C4-2B (cell line): Measurements from ENCODE around the gene ADPRS.

Experiments
- H3K27ac ChIP-seq: fragments of 450-650 bp; 2 replicates; pipeline ENCODE4 v1.5.1; 2017
- CTCF ChIP-seq: fragments of 450-650 bp; conservative IDR thresholded peaks from 2 replicates; pipeline ENCODE4 v1.5.1; 2017; ENCODE audit warnings: mild to moderate bottlenecking
- ZFX ChIP-seq: fragments of 450-650 bp; IDR thresholded peaks from 2 replicates; pipeline ENCODE4 v1.6.1; 2017

Gene ADPRS

GRCh38 chr1:36126005-36126716 lies 37.5 kb downstream of the ADPRS start:
- TF ChIP-seq CTCF = no peak
- H3K27ac ChIP-seq = no peak overlapping the region

GRCh38 chr1:36126797-36127500 lies 38.3 kb downstream of the ADPRS start:
- TF ChIP-seq CTCF = no peak
- TF ChIP-seq ZFX = no peak

GRCh38 chr1:36128126-36128904 lies 39.6 kb downstream of the ADPRS start:
- TF ChIP-seq ZFX = no peak
- TF ChIP-seq CTCF = no peak
- no peak overlapping the region for H3K27ac ChIP-seq

More at GRCh38 chr1:36126797-36127500, 38.3 kb downstream of the ADPRS start:
- H3K27ac ChIP-seq = no peak overlapping the region

- TF ChIP-seq CTCF (no peak), ZFX (no peak)
- H3K27ac ChIP-seq = no peak overlapping the region
Observed at GRCh38 chr1:36128905-36129206, 40.2 kb downstream of the ADPRS start.

- TF ChIP-seq ZFX (no peak), CTCF (no peak)
- H3K27ac ChIP-seq = no peak overlapping the region
Observed at GRCh38 chr1:36132029-36132428, 43.3 kb downstream of the ADPRS start.

- no peak overlapping the region for H3K27ac ChIP-seq
- no peak for TF ChIP-seq ZFX
- no peak for TF ChIP-seq CTCF
Observed at GRCh38 chr1:36133484-36133883, 44.8 kb downstream of the ADPRS start.

- TF ChIP-seq ZFX (no peak), CTCF (no peak)
- H3K27ac ChIP-seq = no peak overlapping the region
Observed at GRCh38 chr1:36134031-36134430, 45.3 kb downstream of the ADPRS start.
